Measurements from ENCODE around the gene TNS4.

The TNS4 gene

GRCh38 chr17:40487371-40488020 lies 13.9 kb downstream of the TNS4 start:
- DNase-seq, result no peak

- DNase-seq, result no peak
Observed at GRCh38 chr17:40486522-40487370, 14.7 kb downstream of the TNS4 start.

GRCh38 chr17:40485851-40486521 lies 15.4 kb downstream of the TNS4 start:
- DNase-seq, result no peak

GRCh38 chr17:40484973-40485530 lies 16.4 kb downstream of the TNS4 start:
- no peak for DNase-seq

- no peak for DNase-seq
Observed at GRCh38 chr17:40484285-40484972, 17.0 kb downstream of the TNS4 start.

- no peak for DNase-seq
Observed at GRCh38 chr17:40483679-40484078, 17.7 kb downstream of the TNS4 start.

- no peak for DNase-seq
Observed at GRCh38 chr17:40482722-40483121, 18.7 kb downstream of the TNS4 start.

- DNase-seq, result no peak
Observed at GRCh38 chr17:40481106-40481505, 20.3 kb downstream of the TNS4 start.

GRCh38 chr17:40480501-40481003 lies 20.9 kb downstream of the TNS4 start:
- peak; percentile 66 for DNase-seq

GRCh38 chr17:40479754-40480480 lies 21.5 kb downstream of the TNS4 start:
- DNase-seq, result no peak

- DNase-seq, result no peak
Observed at GRCh38 chr17:40478486-40478885, 22.9 kb downstream of the TNS4 start.

- no peak for DNase-seq
Observed at GRCh38 chr17:40477796-40478195, 23.6 kb downstream of the TNS4 start.

GRCh38 chr17:40475234-40475908 lies 26.1 kb downstream of the TNS4 start:
- DNase-seq, result no peak

- no peak for DNase-seq
Observed at GRCh38 chr17:40474419-40475002, 26.9 kb downstream of the TNS4 start.

GRCh38 chr17:40473573-40474365 lies 27.7 kb downstream of the TNS4 start:
- DNase-seq, result no peak

- no peak for DNase-seq
Observed at GRCh38 chr17:40472733-40473452, 28.5 kb downstream of the TNS4 start.

GRCh38 chr17:40471846-40472732 lies 29.3 kb downstream of the TNS4 start:
- DNase-seq, result no peak

Measured in activated T-cell treated with anti-CD3 and anti-CD28 coated beads for 4 hours (primary cell).